ENCODE data around the gene PLA2G2D.

The PLA2G2D gene

GRCh38 chr1:20143318-20143717 is 24.0 kb upstream of the PLA2G2D start:
- no peak for TF ChIP-seq CTCF (IDR thresholded peaks at IDR 0.05; ENCODE audit: low read depth, low read length, missing control alignments)
- DNase-seq (ENCODE audit: low read depth): no peak

GRCh38 chr1:20142001-20142710 is 22.8 kb upstream of the PLA2G2D start:
- no peak for DNase-seq (ENCODE audit: low read depth)
- H3K4me3 ChIP-seq (ENCODE audit: low read depth, low read length): no peak overlapping the region
- TF ChIP-seq CTCF (IDR thresholded peaks at IDR 0.05; ENCODE audit: low read depth, low read length, missing control alignments): no peak

More at GRCh38 chr1:20143318-20143717, 24.0 kb upstream of the PLA2G2D start:
- no peak overlapping the region for H3K4me3 ChIP-seq (ENCODE audit: low read depth, low read length)

GRCh38 chr1:20141466-20141865 is 22.1 kb upstream of the PLA2G2D start:
- no peak overlapping the region for H3K4me3 ChIP-seq (ENCODE audit: low read depth, low read length)
- no peak for DNase-seq (ENCODE audit: low read depth)
- TF ChIP-seq CTCF (IDR thresholded peaks at IDR 0.05; ENCODE audit: low read depth, low read length, missing control alignments): no peak

- DNase-seq (ENCODE audit: low read depth): no peak
- H3K4me3 ChIP-seq (ENCODE audit: low read depth, low read length): no peak overlapping the region
- TF ChIP-seq CTCF (IDR thresholded peaks at IDR 0.05; ENCODE audit: low read depth, low read length, missing control alignments): no peak
These were observed 21.7 kb upstream of the PLA2G2D start for GRCh38 chr1:20141001-20141400.

- no peak for DNase-seq (ENCODE audit: low read depth)
- TF ChIP-seq CTCF (IDR thresholded peaks at IDR 0.05; ENCODE audit: low read depth, low read length, missing control alignments): no peak
- no peak overlapping the region for H3K4me3 ChIP-seq (ENCODE audit: low read depth, low read length)
These were observed 20.7 kb upstream of the PLA2G2D start for GRCh38 chr1:20139776-20140612.

- DNase-seq (ENCODE audit: low read depth): no peak
- TF ChIP-seq CTCF (IDR thresholded peaks at IDR 0.05; ENCODE audit: low read depth, low read length, missing control alignments): no peak
- H3K4me3 ChIP-seq (ENCODE audit: low read depth, low read length): no peak within 1 kb of the TSS
These were observed 19.7 kb upstream of the PLA2G2D start, which contains the start of gene PLA2G2F for GRCh38 chr1:20138961-20139550. Gene PLA2G2F (plus strand): TSS chr1:20139323. CDS start chr1:20139428, 105 bp downstream.

Measured in GM12864 (cell line).